ENCODE measurements around the gene NACC2. TPM values are rescaled to one million over a fixed set of nuclear protein-coding genes. Genes with fewer than 3 reads are reported as not detected.

The NACC2 gene
- total and polyA plus RNA-seq, 8 donors, result 4.1 to 69.2 (median 10.0) TPM

- intact Hi-C loops (cut with DNase I; ENCODE audit: low total_unique reads), result no loop called here
- Histone ChIP-seq H3K4me3 (no peak overlapping the region), H3K9me3 (no peaks in the 10 kb centered on the region), H3K36me3 (peaks cover 7 to 30% (median 27%) of the 10 kb centered on the region in 4 donors), H3K4me1 (peaks cover 8 to 54% (median 30%) of the 10 kb centered on the region in 4 donors), H3K27me3 (no peaks in the 10 kb centered on the region), H3K27ac (no peak overlapping the region)
- 66 to 94% (median 92%) methylated on average over 4 to 7 of the region's 7 CpGs for WGBS, 5 donors
- no peak for DNase-seq
- TF ChIP-seq CTCF (IDR thresholded peaks at IDR 0.05), result no peak
- no peak for TF ChIP-seq EP300 (IDR thresholded peaks at IDR 0.05)
- TF ChIP-seq POLR2A (IDR thresholded peaks at IDR 0.05), result no peak
- TF ChIP-seq POLR2AphosphoS5 (IDR thresholded peaks at IDR 0.05), result no peak
Observed at GRCh38 chr9:136006169-136006568, 88.9 kb downstream of the NACC2 start.

GRCh38 chr9:136004712-136005111 lies 90.4 kb downstream of the NACC2 start:
- H3K4me1 ChIP-seq, result peaks cover 8 to 50% (median 30%) of the 10 kb centered on the region in 4 donors
- no peaks in the 10 kb centered on the region for H3K27me3 ChIP-seq
- intact Hi-C loops (cut with DNase I; ENCODE audit: low total_unique reads), result no loop called here
- WGBS, 5 donors, result 72 to 81% (median 80%) methylated on average over 12 to 15 of the region's 15 CpGs
- H3K27ac ChIP-seq, result no peak overlapping the region
- H3K9me3 ChIP-seq, result no peaks in the 10 kb centered on the region
- no peak overlapping the region for H3K4me3 ChIP-seq
- DNase-seq, result no peak
- peaks cover 0 to 17% (median 13%) of the 10 kb centered on the region in 4 donors for H3K36me3 ChIP-seq
- no peak for TF ChIP-seq CTCF (IDR thresholded peaks at IDR 0.05)
- TF ChIP-seq EP300 (IDR thresholded peaks at IDR 0.05), result no peak
- TF ChIP-seq POLR2A (IDR thresholded peaks at IDR 0.05), result no peak
- TF ChIP-seq POLR2AphosphoS5 (IDR thresholded peaks at IDR 0.05), result no peak

- DNase-seq, result no peak
Observed at GRCh38 chr9:136004219-136004618, 90.9 kb downstream of the NACC2 start.

GRCh38 chr9:136003411-136004218 lies 91.5 kb downstream of the NACC2 start:
- Histone ChIP-seq H3K27ac (no peak overlapping the region), H3K4me3 (no peak overlapping the region), H3K36me3 (peaks cover 0 to 8% (median 3%) of the 10 kb centered on the region in 4 donors), H3K27me3 (no peaks in the 10 kb centered on the region), H3K9me3 (no peaks in the 10 kb centered on the region), H3K4me1 (peaks cover 8 to 40% (median 25%) of the 10 kb centered on the region in 4 donors)
- intact Hi-C loops (cut with DNase I; ENCODE audit: low total_unique reads), result no loop called here
- TF ChIP-seq POLR2A (IDR thresholded peaks at IDR 0.05), result no peak
- WGBS, 5 donors, result 15 to 21% (median 18%) methylated on average over 4 to 15 of the region's 15 CpGs
- DNase-seq, result peak in 1 of 2 donors; percentile 56

More at GRCh38 chr9:136004219-136004618, 90.9 kb downstream of the NACC2 start:
- TF ChIP-seq POLR2AphosphoS5 (IDR thresholded peaks at IDR 0.05) (no peak), EP300 (IDR thresholded peaks at IDR 0.05) (no peak), CTCF (IDR thresholded peaks at IDR 0.05) (no peak), POLR2A (IDR thresholded peaks at IDR 0.05) (no peak)
- peaks cover 8 to 46% (median 29%) of the 10 kb centered on the region in 4 donors for H3K4me1 ChIP-seq
- no peaks in the 10 kb centered on the region for H3K9me3 ChIP-seq
- peaks cover 0 to 12% (median 8%) of the 10 kb centered on the region in 4 donors for H3K36me3 ChIP-seq
- no peaks in the 10 kb centered on the region for H3K27me3 ChIP-seq
- H3K4me3 ChIP-seq, result no peak overlapping the region
- H3K27ac ChIP-seq, result no peak overlapping the region
- WGBS, 5 donors, result 68 to 89% (median 71%) methylated on average over 4 to 9 of the region's 9 CpGs
- intact Hi-C loops (cut with DNase I; ENCODE audit: low total_unique reads), result no loop called here

GRCh38 chr9:136002881-136003280 lies 92.2 kb downstream of the NACC2 start:
- intact Hi-C loops (cut with DNase I; ENCODE audit: low total_unique reads), result no loop called here
- H3K4me3 ChIP-seq, result no peak overlapping the region
- WGBS, 5 donors, result 36 to 61% (median 46%) methylated on average over 4 to 10 of the region's 10 CpGs
- H3K27ac ChIP-seq, result no peak overlapping the region
- TF ChIP-seq POLR2A (IDR thresholded peaks at IDR 0.05), result no peak
- no peak for TF ChIP-seq CTCF (IDR thresholded peaks at IDR 0.05)
- TF ChIP-seq EP300 (IDR thresholded peaks at IDR 0.05), result no peak
- TF ChIP-seq POLR2AphosphoS5 (IDR thresholded peaks at IDR 0.05), result no peak
- no peaks in the 10 kb centered on the region for H3K27me3 ChIP-seq
- peaks cover 8 to 33% (median 20%) of the 10 kb centered on the region in 4 donors for H3K4me1 ChIP-seq
- H3K9me3 ChIP-seq, result no peaks in the 10 kb centered on the region
- DNase-seq, result peak in 1 of 2 donors; percentile 48
- H3K36me3 ChIP-seq, result peaks cover 0 to 4% (median under 1%) of the 10 kb centered on the region in 4 donors
